Thoracic aorta endothelial cell (primary cell): ENCODE results near the gene MBTPS2. TPM values are rescaled to one million over a fixed set of nuclear protein-coding genes. Genes with fewer than 3 reads are reported as not detected.

ENCODE experiments used
- small RNA-seq: library from RNA; depleted of rRNA; stranded (forward); fragments of <200 nt; gene quantifications from one replicate; pipeline ENCODE3, GENCODE V24; 2012
- total RNA-seq: library from RNA; depleted of rRNA; stranded (reverse); fragments of >200 nt; gene quantifications from 2 replicates; pipeline ENCODE4 v1.2.3, GENCODE V29; 2012

MBTPS2 gene
- 14.0 and 18.7 TPM in 2 replicates for total RNA-seq

DNA sequence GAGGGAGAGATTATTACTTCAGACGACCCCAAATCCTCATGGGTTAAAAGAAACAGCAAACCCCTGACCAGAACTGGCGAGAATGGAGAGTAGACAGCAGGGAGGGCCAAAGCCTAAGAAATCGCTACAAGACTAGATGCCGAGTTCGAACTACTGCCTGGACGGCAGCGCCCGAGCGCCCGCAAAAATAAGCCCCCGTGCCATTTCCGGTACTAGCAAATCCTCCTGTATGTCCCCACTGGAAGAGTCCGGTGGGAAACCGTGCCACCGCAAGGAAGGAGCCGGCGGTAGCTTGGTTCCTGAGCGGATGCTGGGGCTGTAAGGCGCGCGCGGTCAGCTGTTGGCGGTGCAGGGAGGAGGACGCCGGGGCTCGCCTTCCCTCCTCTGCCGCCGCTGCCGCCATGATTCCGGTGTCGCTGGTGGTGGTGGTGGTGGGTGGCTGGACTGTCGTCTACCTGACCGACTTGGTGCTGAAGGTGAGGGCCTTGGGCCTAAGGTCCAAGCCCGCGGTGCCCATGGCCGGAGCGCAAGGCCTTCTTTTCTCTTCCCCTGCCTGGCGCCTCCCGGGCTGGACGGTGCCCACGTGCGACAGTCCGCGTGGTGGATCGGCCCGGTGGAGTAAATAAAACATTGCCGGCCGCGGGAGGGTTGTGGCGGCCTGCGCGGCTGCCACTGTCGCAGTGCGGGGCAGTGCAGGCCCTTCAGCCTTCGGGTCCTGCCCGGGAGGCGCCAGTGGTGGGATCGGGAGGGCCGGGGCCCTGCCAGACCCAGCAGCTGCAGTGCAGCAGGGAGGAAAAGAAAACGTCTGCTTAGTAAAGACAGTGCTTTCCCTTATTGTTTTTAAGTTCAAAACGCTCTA is at the start of gene MBTPS2:
MBTPS2 (plus strand) TSS at position 284 of the 859 bp plus-strand sequence; CDS start at position 402, 118 bp downstream.

GRCh38 chrX:21855937-21856415 is 16.6 kb downstream of the MBTPS2 start, which contains the start of gene YY2:
TSS of gene YY2 (plus strand) at chrX:21855987. CDS start at chrX:21856485, 498 bp downstream.

Small RNA genes lying within 50 kb of the gene (small RNA-seq; reads per million reads assigned to genes)
- gene U73479.1 = not detected

Other genes starting within 250 kb of the MBTPS2 start
- gene KLHL34, start 181.3 kb upstream of the MBTPS2 start, total RNA-seq = not detected in 2 replicates
- gene SMPX, start 81.5 kb upstream of the MBTPS2 start, total RNA-seq = not detected in 2 replicates
- gene YY2, start 16.4 kb downstream of the MBTPS2 start, total RNA-seq = 2.3 and 3.2 TPM in 2 replicates
- 211 and 234 TPM in 2 replicates for gene SMS, start 101.1 kb downstream of the MBTPS2 start, total RNA-seq
- 1.1 and 2.3 TPM in 2 replicates for gene PHEX, start 192.7 kb downstream of the MBTPS2 start, total RNA-seq